Ovary (tissue), 3 donors: ENCODE measurements around the gene MBNL2.

ENCODE experiments used
- CTCF ChIP-seq, 3 donors: fragments of 450-650 bp in 2 of 3; fragments of 200-600 bp in 1 of 3; IDR thresholded peaks; one replicate each; pipeline versions ENCODE4 v1.5.1 to v1.8.0; 2016 to 2022; ENCODE audit warnings: antibody characterized with exemption in 3 of 3, mild to moderate bottlenecking in 1 of 3
- EP300 ChIP-seq: sonication (generic); formaldehyde crosslinking; IDR thresholded peaks from one replicate; pipeline ENCODE4 v1.6.1; 2017; ENCODE audit warnings: antibody characterized with exemption
- POLR2A ChIP-seq: fragments of 450-650 bp; IDR thresholded peaks from one replicate; pipeline ENCODE4 v1.6.1; 2017; ENCODE audit warnings: antibody characterized with exemption, mild to moderate bottlenecking, moderate library complexity
- donor health status: DM: no; HTN: no; CAD: no.

GRCh38 chr13:97296740-97297139 is 74.6 kb downstream of the MBNL2 start:
- TF ChIP-seq CTCF (IDR thresholded peaks at IDR 0.05) (no peak), EP300 (no peak), POLR2A (no peak)
